ENCODE data around the gene CLDN5.

The CLDN5 gene

GRCh38 chr22:19553201-19553600, 29.0 kb upstream of the CLDN5 start:
- no peaks in the 10 kb centered on the region for H3K9me3 ChIP-seq (ENCODE audit: control insufficient read depth, insufficient read depth, low read depth, low read length)
- ChIA-PET CTCF (no interaction called here), POLR2A (interaction anchor here (0.7 to 1.1 kb wide), 2 partner anchors 21 to 378 kb away, joined by 3 to 8 read pairs; no protein-coding TSS in a partner anchor)
- H3K4me1 ChIP-seq (ENCODE audit: control insufficient read depth, insufficient read depth, low read length), result no peaks in the 10 kb centered on the region
- no peak overlapping the region for H3K27ac ChIP-seq (ENCODE audit: extremely low read depth, low read depth, low read length)
- no peaks in the 10 kb centered on the region for H3K36me3 ChIP-seq (ENCODE audit: control insufficient read depth in 2 of 2, insufficient read depth in 1 of 2, low read length in 2 of 2)
- H3K4me3 ChIP-seq (ENCODE audit: low read depth, low read length), result no peak overlapping the region
- TF ChIP-seq ZNF654 (tag by site-specific recombination; IDR thresholded peaks at IDR 0.05; ENCODE audit: low read depth), result no peak
- no peak for TF ChIP-seq REPIN1 (tag by site-specific recombination; IDR thresholded peaks at IDR 0.05; ENCODE audit: low read depth)
- TF ChIP-seq HOXD13 (CRISPR knock-in tag; IDR thresholded peaks at IDR 0.05; ENCODE audit: borderline replicate concordance), result no peak
- TF ChIP-seq ZNF416 (tag by site-specific recombination; IDR thresholded peaks at IDR 0.05), result no peak
- no peak for TF ChIP-seq ZNF629 (tag by site-specific recombination; IDR thresholded peaks at IDR 0.05)

GRCh38 chr22:19550382-19550781, 26.2 kb upstream of the CLDN5 start:
- Histone ChIP-seq H3K4me3 (ENCODE audit: low read depth, low read length) (no peak overlapping the region), H3K36me3 (ENCODE audit: control insufficient read depth in 2 of 2, insufficient read depth in 1 of 2, low read length in 2 of 2) (no peaks in the 10 kb centered on the region), H3K27ac (ENCODE audit: extremely low read depth, low read depth, low read length) (no peak overlapping the region), H3K9me3 (ENCODE audit: control insufficient read depth, insufficient read depth, low read depth, low read length) (no peaks in the 10 kb centered on the region), H3K4me1 (ENCODE audit: control insufficient read depth, insufficient read depth, low read length) (no peaks in the 10 kb centered on the region)
- POLR2A ChIA-PET, result no interaction called here
- CTCF ChIA-PET, result interaction anchor here (0.8 kb wide), 1 partner anchor 12 kb away, joined by 3 read pairs; no protein-coding TSS in a partner anchor
- no peak for TF ChIP-seq ZBTB10 (tag by site-specific recombination; IDR thresholded peaks at IDR 0.05)
- TF ChIP-seq ZNF530 (tag by site-specific recombination; IDR thresholded peaks at IDR 0.05; ENCODE audit: low read depth), result no peak

- ChIA-PET CTCF (no interaction called here), POLR2A (no interaction called here)
- no peak overlapping the region for H3K4me3 ChIP-seq (ENCODE audit: low read depth, low read length)
- no peak overlapping the region for H3K27ac ChIP-seq (ENCODE audit: extremely low read depth, low read depth, low read length)
- TF ChIP-seq ZNF311 (tag by site-specific recombination; IDR thresholded peaks at IDR 0.05; ENCODE audit: borderline replicate concordance) (no peak), KLF8 (tag by site-specific recombination; IDR thresholded peaks at IDR 0.05) (no peak), ZNF596 (tag by site-specific recombination; IDR thresholded peaks at IDR 0.05) (no peak), ZNF174 (tag by site-specific recombination; IDR thresholded peaks at IDR 0.05) (no peak), ZNF585B (tag by site-specific recombination; IDR thresholded peaks at IDR 0.05) (no peak), ZNF266 (tag by site-specific recombination; IDR thresholded peaks at IDR 0.05; ENCODE audit: low read depth) (no peak), ZNF350 (tag by site-specific recombination; IDR thresholded peaks at IDR 0.05) (no peak), ZBTB7A (tag by site-specific recombination; IDR thresholded peaks at IDR 0.05; ENCODE audit: low read depth) (no peak), ZNF600 (tag by site-specific recombination; IDR thresholded peaks at IDR 0.05) (no peak), ZNF416 (tag by site-specific recombination; IDR thresholded peaks at IDR 0.05) (no peak), ZNF555 (tag by site-specific recombination; conservative IDR thresholded peaks at IDR 0.05) (no peak)
- H3K9me3 ChIP-seq (ENCODE audit: control insufficient read depth, insufficient read depth, low read depth, low read length), result no peaks in the 10 kb centered on the region
- H3K36me3 ChIP-seq (ENCODE audit: control insufficient read depth in 2 of 2, insufficient read depth in 1 of 2, low read length in 2 of 2), result no peaks in the 10 kb centered on the region
- H3K4me1 ChIP-seq (ENCODE audit: control insufficient read depth, insufficient read depth, low read length), result no peaks in the 10 kb centered on the region
Observed at GRCh38 chr22:19549428-19549827, 25.2 kb upstream of the CLDN5 start.

GRCh38 chr22:19548964-19549363, 24.8 kb upstream of the CLDN5 start:
- no peak overlapping the region for H3K27ac ChIP-seq (ENCODE audit: extremely low read depth, low read depth, low read length)
- no peaks in the 10 kb centered on the region for H3K36me3 ChIP-seq (ENCODE audit: control insufficient read depth in 2 of 2, insufficient read depth in 1 of 2, low read length in 2 of 2)
- H3K4me1 ChIP-seq (ENCODE audit: control insufficient read depth, insufficient read depth, low read length), result no peaks in the 10 kb centered on the region
- ChIA-PET CTCF (interaction anchor here (0.5 to 1.4 kb wide), 2 partner anchors 81 to 1377 kb away, joined by 3 read pairs; no protein-coding TSS in a partner anchor), POLR2A (no interaction called here)
- no peak overlapping the region for H3K4me3 ChIP-seq (ENCODE audit: low read depth, low read length)
- no peaks in the 10 kb centered on the region for H3K9me3 ChIP-seq (ENCODE audit: control insufficient read depth, insufficient read depth, low read depth, low read length)
- no peak for TF ChIP-seq ZNF48 (tag by site-specific recombination; IDR thresholded peaks at IDR 0.05)
- no peak for TF ChIP-seq KLF10 (tag by site-specific recombination; IDR thresholded peaks at IDR 0.05)
- TF ChIP-seq ZNF501 (tag by site-specific recombination; IDR thresholded peaks at IDR 0.05), result no peak
- TF ChIP-seq AEBP2 (tag by site-specific recombination; IDR thresholded peaks at IDR 0.05; ENCODE audit: borderline replicate concordance), result no peak
- no peak for TF ChIP-seq SP3 (tag by site-specific recombination; IDR thresholded peaks at IDR 0.05)
- no peak for TF ChIP-seq ZNF23 (tag by site-specific recombination; IDR thresholded peaks at IDR 0.05; ENCODE audit: borderline replicate concordance)
- TF ChIP-seq ZNF426 (tag by site-specific recombination; IDR thresholded peaks at IDR 0.05), result no peak
